Mononuclear cell (primary cell): ENCODE results near the gene DENND1B. TPM values are rescaled to one million over a fixed set of nuclear protein-coding genes. Genes with fewer than 3 reads are reported as not detected.

ENCODE experiments used
- H3K27me3 ChIP-seq: 2 replicates; pipeline ENCODE4 v1.6.0; 2011; ENCODE audit warnings: low read length, control low read depth; ENCODE audit not compliant: insufficient read depth
- H3K4me1 ChIP-seq: 2 replicates; pipeline ENCODE4 v1.5.1; 2011; ENCODE audit warnings: mild to moderate bottlenecking, low read length, control low read depth; ENCODE audit not compliant: insufficient read depth
- H3K4me3 ChIP-seq: 2 replicates; pipeline ENCODE4 v1.5.1; 2011; ENCODE audit warnings: mild to moderate bottlenecking, low read length, moderate library complexity
- H3K9me3 ChIP-seq: 2 replicates; pipeline ENCODE4 v1.5.1; 2011; ENCODE audit warnings: low read depth, mild to moderate bottlenecking, control low read depth, low read length
- total RNA-seq: library from RNA; depleted of rRNA; stranded (reverse); fragments of >200 nt; gene quantifications from one replicate; pipeline ENCODE4 v1.2.3, GENCODE V29; 2012

The DENND1B gene
- total RNA-seq, 1 donor: 54.8 TPM

- H3K27me3 ChIP-seq: no peaks in the 10 kb centered on the region
- H3K9me3 ChIP-seq: no peaks in the 10 kb centered on the region
- no peak overlapping the region for H3K4me3 ChIP-seq
- H3K4me1 ChIP-seq: no peaks in the 10 kb centered on the region
Measured at GRCh38 chr1:197666769-197667285, 108.5 kb downstream of the DENND1B start.

- Histone ChIP-seq H3K4me1 (no peaks in the 10 kb centered on the region), H3K27me3 (no peaks in the 10 kb centered on the region), H3K4me3 (no peak overlapping the region), H3K9me3 (no peaks in the 10 kb centered on the region)
Measured at GRCh38 chr1:197664391-197664790, 110.9 kb downstream of the DENND1B start.

DNA sequence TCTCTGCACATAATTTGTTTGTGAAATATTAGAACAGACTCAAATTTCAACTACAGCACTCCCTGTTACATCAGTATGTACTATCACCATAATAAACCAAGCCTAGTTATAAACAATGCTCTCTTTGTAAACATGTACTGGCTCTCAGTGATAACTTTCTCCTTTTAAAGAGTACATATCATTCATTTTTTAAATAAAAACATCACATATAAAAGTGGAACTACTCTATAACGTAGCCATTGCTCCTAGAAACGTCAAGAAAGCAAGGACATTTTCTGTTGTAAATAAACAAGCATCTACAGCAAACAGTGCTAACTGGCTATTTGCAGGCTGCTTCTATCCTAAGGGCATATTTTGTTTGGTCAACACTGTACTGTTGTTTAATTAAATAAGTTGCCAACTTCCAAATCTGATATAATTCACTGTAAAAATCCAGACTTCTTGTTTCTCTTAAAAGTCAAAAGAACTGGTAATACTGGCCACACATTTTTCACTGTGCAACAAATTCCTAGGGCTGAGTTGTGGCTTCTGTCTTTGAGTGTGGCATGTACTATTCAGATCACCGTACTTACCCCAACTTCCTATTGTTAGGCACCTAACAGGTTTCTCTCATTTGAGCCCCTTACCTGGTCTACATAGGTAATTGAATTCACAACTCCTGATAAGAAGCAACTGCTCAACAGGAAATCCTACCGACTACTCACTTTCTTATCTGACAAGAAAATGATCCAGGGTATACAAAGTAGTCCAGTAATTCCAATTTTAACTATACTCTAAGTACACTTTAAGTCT lies 111.9 kb downstream of the DENND1B start:
- Histone ChIP-seq H3K4me3 (no peak overlapping the region), H3K4me1 (no peaks in the 10 kb centered on the region), H3K9me3 (no peaks in the 10 kb centered on the region), H3K27me3 (no peaks in the 10 kb centered on the region)

DNA sequence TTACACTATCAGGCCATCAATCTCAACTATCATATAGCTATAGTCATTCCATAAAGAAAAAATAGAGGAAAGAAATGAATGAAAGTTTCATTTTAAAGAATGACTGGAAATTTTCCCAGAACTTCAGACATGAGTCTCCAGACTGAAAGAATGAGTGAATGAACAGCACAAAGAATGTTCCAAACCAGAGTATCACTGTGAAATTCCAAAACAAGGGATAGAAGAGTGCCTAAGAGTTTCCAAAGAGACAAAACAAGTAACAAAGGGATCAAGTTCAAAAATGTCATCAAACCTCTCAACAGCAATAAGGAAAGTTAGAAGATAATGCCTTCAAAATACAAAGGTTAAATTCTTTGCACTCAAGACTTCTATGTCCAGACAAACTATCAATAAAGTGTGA lies 114.9 kb downstream of the DENND1B start:
- no peak overlapping the region for H3K4me3 ChIP-seq
- no peaks in the 10 kb centered on the region for H3K27me3 ChIP-seq
- no peaks in the 10 kb centered on the region for H3K4me1 ChIP-seq
- no peaks in the 10 kb centered on the region for H3K9me3 ChIP-seq

- H3K4me3 ChIP-seq: no peak overlapping the region
Measured at GRCh38 chr1:197659171-197659570, 116.1 kb downstream of the DENND1B start.

GRCh38 chr1:197649188-197649587 lies 126.1 kb downstream of the DENND1B start:
- no peaks in the 10 kb centered on the region for H3K4me1 ChIP-seq
- H3K4me3 ChIP-seq: no peak overlapping the region
- no peaks in the 10 kb centered on the region for H3K9me3 ChIP-seq
- H3K27me3 ChIP-seq: no peaks in the 10 kb centered on the region

More at GRCh38 chr1:197659171-197659570, 116.1 kb downstream of the DENND1B start:
- no peaks in the 10 kb centered on the region for H3K4me1 ChIP-seq
- H3K9me3 ChIP-seq: no peaks in the 10 kb centered on the region
- H3K27me3 ChIP-seq: no peaks in the 10 kb centered on the region

- H3K27me3 ChIP-seq: no peaks in the 10 kb centered on the region
- H3K9me3 ChIP-seq: no peaks in the 10 kb centered on the region
- no peaks in the 10 kb centered on the region for H3K4me1 ChIP-seq
- H3K4me3 ChIP-seq: no peak overlapping the region
Measured at GRCh38 chr1:197638316-197638715, 137.0 kb downstream of the DENND1B start.

DNA sequence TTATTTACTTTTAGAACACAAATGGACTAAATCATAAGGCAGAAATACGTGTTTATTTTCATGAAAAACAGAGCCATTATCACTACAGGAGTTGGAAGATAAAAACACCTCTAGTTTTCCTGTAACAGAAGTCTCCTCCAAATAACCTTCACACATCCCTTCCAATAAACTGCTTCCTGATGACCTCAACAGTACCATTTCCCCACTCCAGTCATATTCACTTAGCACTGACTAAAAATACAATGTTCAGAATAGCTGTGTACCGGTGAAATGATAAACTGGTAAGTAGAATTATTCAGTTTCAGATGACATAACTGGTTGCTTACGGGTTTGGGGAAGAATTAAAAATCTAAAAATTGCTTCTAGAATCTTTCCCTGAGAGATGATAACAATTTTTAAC lies 137.9 kb downstream of the DENND1B start:
- Histone ChIP-seq H3K27me3 (no peaks in the 10 kb centered on the region), H3K4me1 (no peaks in the 10 kb centered on the region), H3K9me3 (no peaks in the 10 kb centered on the region), H3K4me3 (no peak overlapping the region)

- Histone ChIP-seq H3K4me1 (no peaks in the 10 kb centered on the region), H3K4me3 (no peak overlapping the region), H3K9me3 (no peaks in the 10 kb centered on the region), H3K27me3 (no peaks in the 10 kb centered on the region)
Measured at GRCh38 chr1:197633447-197634078, 141.7 kb downstream of the DENND1B start.

- Histone ChIP-seq H3K27me3 (no peaks in the 10 kb centered on the region), H3K9me3 (no peaks in the 10 kb centered on the region), H3K4me1 (no peaks in the 10 kb centered on the region), H3K4me3 (no peak overlapping the region)
Measured at GRCh38 chr1:197632651-197633050, 142.6 kb downstream of the DENND1B start.

- Histone ChIP-seq H3K4me1 (no peaks in the 10 kb centered on the region), H3K27me3 (no peaks in the 10 kb centered on the region), H3K4me3 (no peak overlapping the region), H3K9me3 (no peaks in the 10 kb centered on the region)
Measured at GRCh38 chr1:197632005-197632404, 143.3 kb downstream of the DENND1B start.

- Histone ChIP-seq H3K9me3 (no peaks in the 10 kb centered on the region), H3K27me3 (no peaks in the 10 kb centered on the region), H3K4me1 (no peaks in the 10 kb centered on the region), H3K4me3 (no peak overlapping the region)
Measured at GRCh38 chr1:197622371-197622770, 152.9 kb downstream of the DENND1B start.

DNA sequence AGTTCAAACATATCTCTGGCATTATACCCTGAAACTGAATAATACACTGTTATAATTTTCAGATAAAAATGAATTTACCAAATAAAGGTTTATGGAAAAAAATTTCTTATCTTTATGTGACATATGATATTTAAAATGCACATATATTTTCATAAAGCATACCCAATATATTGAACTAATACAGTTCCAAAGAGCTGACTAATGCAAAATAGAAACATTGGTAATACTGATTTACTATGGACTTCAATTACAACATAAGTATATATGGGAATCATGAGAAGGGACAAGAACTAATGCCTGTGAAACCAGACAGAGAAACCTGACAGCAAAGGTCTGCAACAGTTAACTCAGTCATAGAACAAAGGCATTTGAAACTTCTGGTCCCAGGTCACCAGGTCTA lies 153.5 kb downstream of the DENND1B start:
- Histone ChIP-seq H3K4me1 (no peaks in the 10 kb centered on the region), H3K4me3 (no peak overlapping the region), H3K27me3 (no peaks in the 10 kb centered on the region), H3K9me3 (no peaks in the 10 kb centered on the region)

- H3K4me3 ChIP-seq: no peak overlapping the region
- H3K9me3 ChIP-seq: no peaks in the 10 kb centered on the region
- no peaks in the 10 kb centered on the region for H3K4me1 ChIP-seq
- no peaks in the 10 kb centered on the region for H3K27me3 ChIP-seq
Measured at GRCh38 chr1:197620714-197621163, 154.5 kb downstream of the DENND1B start.

GRCh38 chr1:197619008-197619640 lies 156.2 kb downstream of the DENND1B start:
- H3K4me1 ChIP-seq: no peaks in the 10 kb centered on the region
- no peaks in the 10 kb centered on the region for H3K9me3 ChIP-seq
- H3K27me3 ChIP-seq: no peaks in the 10 kb centered on the region
- H3K4me3 ChIP-seq: no peak overlapping the region
